22Rv1 (cell line): ENCODE results near the gene RASAL1.

ENCODE experiments used
- H3K27ac ChIP-seq: fragments of 450-650 bp; 2 replicates; pipeline ENCODE4 v1.5.1; 2017
- CTCF ChIP-seq: fragments of 450-650 bp; IDR thresholded peaks from 2 replicates; pipeline ENCODE4 v1.5.1; 2017; ENCODE audit warnings: mild to moderate bottlenecking
- ZFX ChIP-seq: fragments of 450-650 bp; IDR thresholded peaks from 2 replicates; pipeline ENCODE4 v1.6.1; 2017; ENCODE audit warnings: antibody characterized with exemption, borderline replicate concordance

RASAL1 gene

GRCh38 chr12:113105606-113106271 is 29.8 kb downstream of the RASAL1 start:
- no peak overlapping the region for H3K27ac ChIP-seq
- TF ChIP-seq ZFX, result no peak
- TF ChIP-seq CTCF, result no peak

- no peak overlapping the region for H3K27ac ChIP-seq
- no peak for TF ChIP-seq ZFX
- TF ChIP-seq CTCF, result no peak
These were observed 30.5 kb downstream of the RASAL1 start for GRCh38 chr12:113104953-113105510.

GRCh38 chr12:113103756-113104450 is 31.7 kb downstream of the RASAL1 start:
- TF ChIP-seq CTCF, result peak; percentile 51
- TF ChIP-seq ZFX, result no peak
- H3K27ac ChIP-seq, result 0 out of 2 replicates have a peak overlapping the region, but pooled peaks have one; percentile 20

- TF ChIP-seq CTCF (no peak), ZFX (no peak)
- no peak overlapping the region for H3K27ac ChIP-seq
These were observed 32.8 kb downstream of the RASAL1 start for GRCh38 chr12:113102811-113103210.

GRCh38 chr12:113101751-113102150 is 33.8 kb downstream of the RASAL1 start:
- no peak overlapping the region for H3K27ac ChIP-seq

GRCh38 chr12:113099764-113100163 is 35.8 kb downstream of the RASAL1 start:
- TF ChIP-seq CTCF, result no peak
- no peak for TF ChIP-seq ZFX
- H3K27ac ChIP-seq, result no peak overlapping the region

More at GRCh38 chr12:113101751-113102150, 33.8 kb downstream of the RASAL1 start:
- TF ChIP-seq ZFX, result no peak
- no peak for TF ChIP-seq CTCF

GRCh38 chr12:113099364-113099763 is 36.2 kb downstream of the RASAL1 start:
- H3K27ac ChIP-seq, result 0 out of 2 replicates have a peak overlapping the region, but pooled peaks have one; percentile 72
- no peak for TF ChIP-seq ZFX
- no peak for TF ChIP-seq CTCF
